ENCODE results near the gene ERICH6B.

The ERICH6B gene

DNA sequence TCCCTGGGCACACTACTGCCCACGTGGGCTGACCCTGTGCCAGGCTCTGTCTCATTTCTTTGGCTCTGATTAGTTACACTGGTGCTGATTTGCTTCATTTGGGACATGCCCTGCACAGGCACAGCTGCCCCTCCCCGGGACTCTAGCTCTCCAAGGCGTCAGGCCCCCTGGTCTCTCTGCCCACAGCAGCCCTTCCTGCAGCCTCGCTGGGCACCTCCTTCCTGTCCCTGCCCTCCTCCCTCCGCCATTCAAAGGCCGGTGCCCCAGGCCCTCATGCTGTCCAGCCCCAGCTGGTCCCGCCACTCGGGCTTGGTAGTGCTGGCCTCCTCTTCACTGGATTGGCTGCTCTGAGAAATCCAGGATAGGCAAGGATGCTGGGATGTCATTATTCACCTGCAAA is 73.1 kb downstream of the ERICH6B start:
- no peak for DNase-seq (ENCODE audit: low spot score)

DNA sequence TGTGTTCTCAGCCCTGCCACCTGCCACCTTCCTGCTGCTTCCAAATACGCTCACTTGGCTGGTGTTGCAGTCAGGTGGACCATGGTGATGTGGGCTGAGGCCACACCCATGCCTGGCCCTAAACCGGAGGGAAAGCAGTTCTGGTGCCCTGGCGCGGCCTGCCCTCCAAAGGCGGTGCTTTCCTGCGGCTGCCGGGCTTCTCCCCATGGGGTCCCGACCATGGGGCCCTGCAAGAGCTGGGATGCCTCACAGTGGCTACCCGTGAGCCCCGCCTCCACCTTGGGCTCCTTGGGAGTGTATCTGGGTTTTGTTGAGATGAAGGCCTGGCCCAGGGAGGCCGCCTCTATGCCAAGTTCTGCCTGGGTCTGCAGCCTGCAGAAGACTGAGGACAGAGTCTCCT is 73.7 kb downstream of the ERICH6B start:
- no peak for DNase-seq (ENCODE audit: low spot score)

DNA sequence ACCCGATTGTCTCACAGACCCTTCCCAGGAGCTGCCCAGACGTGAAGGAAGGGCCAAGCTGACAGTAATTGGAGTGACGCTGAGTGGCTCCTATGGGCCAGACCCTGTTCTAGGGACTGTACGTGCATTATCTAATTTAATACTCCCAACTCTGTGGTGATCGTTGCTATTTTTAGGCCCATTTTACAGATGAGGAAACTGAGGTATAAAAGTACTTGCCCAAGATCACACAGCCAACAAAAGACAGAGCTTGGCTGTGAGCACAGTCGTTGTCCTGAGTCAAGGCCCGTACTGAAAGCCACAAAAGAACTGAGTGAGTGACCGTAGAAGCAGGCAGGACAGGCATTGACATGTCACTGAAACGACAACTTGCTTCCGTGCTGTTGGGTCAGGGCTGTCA is 74.7 kb downstream of the ERICH6B start:
- no peak for DNase-seq (ENCODE audit: low spot score)

DNA sequence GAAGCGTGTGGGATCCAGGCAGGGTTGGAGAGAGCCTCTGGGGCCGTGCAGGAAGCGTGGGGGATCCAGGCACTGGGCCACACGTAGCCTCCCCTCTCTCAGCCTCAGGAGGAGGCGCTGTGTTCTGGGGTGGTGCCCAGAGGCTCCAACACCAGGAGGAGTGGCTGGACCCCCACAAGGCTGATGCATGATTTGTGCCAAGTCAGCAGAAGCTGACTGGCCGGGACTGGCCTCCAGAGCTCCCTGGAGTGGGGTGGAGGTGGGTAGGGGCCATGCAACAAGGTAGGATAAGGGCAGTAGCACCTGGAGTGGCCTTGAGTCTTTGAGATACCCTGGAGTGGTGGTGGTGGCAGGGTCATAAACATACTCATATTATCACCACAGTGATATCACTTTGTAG is 75.3 kb downstream of the ERICH6B start:
- no peak for DNase-seq (ENCODE audit: low spot score)

DNA sequence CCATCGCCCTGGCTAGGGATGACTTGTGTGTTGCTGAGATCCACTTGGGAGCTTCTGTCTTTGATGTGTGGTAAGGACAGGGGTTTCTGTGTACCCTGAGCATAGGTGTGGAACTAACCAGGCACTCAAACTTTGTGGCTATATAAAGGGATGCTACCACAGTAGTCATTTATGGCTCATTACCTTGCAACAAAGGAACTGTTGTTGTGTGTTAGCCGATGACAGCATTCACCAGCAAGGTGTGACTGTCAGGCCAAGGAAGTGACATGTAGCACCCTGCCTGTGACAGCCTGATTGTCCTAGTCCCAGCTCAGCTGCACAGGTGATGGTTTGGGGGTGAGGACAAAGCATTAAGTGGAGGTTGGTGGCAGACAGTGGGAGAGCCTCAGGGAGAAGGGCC is 77.2 kb downstream of the ERICH6B start:
- no peak for DNase-seq (ENCODE audit: low spot score)

DNA sequence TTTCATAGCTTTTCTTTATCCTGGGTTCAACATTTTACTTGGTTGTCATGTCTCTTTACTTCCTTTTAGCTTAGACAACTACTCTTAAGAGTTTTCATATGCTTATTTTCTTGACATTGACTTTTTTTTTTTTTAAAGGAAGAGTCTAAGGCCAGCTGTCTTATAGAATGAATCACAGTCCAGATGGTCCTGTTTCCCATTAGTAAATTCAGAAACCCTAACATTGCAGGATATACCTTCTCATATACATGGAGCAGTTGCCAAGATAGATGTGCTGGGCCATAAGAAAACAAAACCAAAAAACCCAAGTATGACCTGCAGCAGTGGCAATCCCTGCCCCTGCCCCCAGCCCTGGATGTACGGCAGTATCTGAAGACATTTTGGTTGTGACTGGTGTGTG is 78.0 kb downstream of the ERICH6B start:
- DNase-seq (ENCODE audit: low spot score) = no peak

DNA sequence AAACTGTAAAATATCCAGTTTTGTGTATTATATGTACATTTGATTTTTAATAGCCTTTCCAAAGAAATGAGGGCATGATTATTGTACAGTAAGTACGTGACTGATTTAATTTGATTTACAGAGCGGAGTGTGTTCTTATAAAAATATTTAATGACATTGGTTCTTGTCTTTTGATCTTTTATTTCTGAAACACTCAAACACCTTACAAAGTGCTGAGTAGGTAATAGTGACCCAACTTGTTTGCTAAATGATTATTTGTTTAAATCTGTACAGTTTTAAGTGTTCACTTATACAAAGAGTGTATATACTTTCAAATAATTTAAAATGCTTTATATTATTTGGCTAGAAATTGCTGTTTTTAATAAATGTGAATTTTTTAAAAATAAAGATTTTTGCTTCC is 79.3 kb downstream of the ERICH6B start:
- DNase-seq (ENCODE audit: low spot score) = no peak

DNA sequence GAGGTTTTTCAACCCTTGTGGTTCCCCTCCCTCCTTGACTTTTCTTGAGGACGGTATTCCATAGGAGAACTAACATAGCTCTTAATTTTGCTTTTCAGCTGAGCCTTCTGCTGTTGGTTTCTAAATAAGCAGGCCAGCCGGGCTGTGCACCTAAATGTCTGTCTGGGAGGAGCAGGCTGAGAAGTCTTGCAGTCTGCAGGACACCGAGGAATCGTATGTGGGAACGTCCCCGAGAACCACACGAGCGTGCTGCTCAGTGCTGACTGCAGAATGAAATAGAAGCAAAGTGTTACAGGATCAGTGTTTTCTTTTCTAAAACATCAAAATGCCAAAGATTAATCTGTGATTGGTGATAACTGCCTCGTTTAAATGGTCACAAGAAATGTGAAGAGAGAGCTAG is 80.9 kb downstream of the ERICH6B start:
- DNase-seq (ENCODE audit: low spot score) = no peak

DNA sequence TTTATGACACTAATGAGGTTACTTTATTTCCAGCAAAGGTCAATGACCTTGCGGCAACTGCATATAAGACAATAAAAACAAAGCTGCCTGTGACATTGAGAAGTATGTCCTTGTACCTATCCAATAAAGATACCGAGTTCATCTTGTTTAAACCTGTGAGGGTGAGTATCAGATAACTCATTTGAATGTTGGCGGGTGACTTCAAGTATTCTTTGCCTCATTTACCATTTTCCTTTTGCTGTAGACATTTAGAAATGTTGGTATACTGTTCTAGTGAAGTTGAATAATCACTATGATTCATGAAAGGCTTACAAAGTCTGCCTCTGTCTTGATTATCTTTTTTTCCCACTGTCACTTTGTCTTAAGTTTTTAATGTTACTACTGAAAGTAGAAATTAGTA is 85.8 kb downstream of the ERICH6B start:
- no peak for DNase-seq (ENCODE audit: low spot score)

DNA sequence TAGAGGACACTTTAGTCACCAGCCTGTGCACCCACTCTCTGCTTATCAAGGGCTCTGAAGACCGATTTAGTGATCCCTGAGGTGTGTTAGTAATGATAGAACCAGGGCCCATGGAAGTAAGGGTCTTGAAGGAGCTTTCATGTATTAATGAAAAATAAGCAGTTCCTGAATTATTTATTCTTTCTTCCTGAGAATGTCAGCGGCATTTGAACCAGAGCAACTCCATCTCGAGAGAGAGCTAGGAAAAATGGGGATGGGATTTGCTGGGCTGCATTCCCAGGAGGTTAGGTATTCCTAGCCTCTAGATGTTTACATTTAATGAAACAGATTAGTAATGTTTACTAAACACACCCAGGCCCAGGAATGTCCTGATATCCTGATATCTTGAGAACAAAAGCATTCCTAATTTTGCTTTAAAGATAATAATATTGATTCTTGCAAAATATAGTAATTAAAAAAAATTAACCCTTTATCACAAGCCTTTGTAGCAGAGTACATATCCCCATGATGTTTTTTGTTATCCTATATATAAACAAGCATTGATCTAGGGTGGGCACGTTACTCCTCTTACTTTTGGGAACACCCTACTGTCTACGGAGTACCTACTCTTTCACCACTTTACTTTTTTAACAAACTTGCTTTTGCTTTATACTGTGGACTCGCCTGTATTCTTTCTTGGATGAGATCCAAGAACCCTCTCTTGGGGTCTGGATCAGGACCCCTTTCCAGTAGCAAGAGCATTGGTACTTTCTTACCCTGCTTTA is 87.7 kb downstream of the ERICH6B start:
- no peak for DNase-seq (ENCODE audit: low spot score)

DNA sequence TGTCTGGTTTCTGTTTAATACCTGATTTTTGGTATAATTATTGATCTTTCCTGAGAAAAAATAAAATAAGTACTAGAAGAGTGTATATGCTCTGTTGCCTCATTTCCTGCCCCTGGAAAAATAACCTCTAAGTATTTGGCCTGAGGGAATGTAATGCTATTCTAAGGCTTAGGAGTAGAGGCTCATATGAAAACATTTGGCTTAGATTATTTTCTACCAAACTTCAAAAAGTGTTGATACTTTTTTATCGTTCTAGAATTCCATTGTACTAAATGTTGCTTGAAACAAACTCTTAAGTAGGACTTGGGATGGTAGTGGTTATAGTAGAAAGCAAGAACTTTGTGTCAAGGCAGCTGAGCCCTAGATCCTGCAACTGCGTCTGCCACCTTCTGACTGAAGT is 93.0 kb downstream of the ERICH6B start:
- no peak for DNase-seq (ENCODE audit: low spot score)

DNA sequence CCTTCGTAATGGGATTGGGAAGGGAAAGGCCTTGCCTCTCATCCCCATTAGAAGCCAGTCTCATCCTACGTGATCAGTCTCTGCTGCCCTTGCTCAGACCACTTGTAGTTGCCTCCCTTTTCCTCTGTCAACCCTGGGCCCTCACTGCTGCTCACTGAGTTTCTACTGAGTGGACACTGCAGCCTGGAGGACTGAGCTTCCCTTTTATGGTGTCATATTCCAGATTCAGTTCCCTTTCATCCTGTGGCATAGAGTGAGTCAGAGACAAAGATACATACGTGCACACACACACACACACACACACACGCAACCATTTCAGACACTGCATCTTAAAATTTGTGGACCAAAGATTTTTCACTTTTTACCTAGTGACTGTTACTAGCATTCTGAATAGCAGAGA is 94.2 kb downstream of the ERICH6B start:
- no peak for DNase-seq (ENCODE audit: low spot score)

DNA sequence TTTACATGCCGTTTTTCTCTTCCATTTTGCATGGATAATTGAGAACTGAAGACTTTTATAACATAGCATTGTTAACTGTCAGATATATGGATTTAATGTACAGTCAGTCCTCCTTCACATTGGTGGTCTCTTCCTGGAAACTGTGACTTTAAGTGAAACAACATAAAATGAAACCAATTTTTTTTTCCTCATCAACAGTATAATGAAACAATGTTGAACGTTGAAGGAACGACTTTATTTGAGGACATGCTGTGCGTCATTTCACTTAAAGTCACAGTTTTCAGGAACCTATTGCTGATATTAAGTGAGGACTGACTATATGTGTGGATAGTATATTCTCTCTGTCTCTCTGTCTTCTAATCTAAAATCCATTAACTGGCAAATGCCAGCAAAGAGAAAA is 96.0 kb downstream of the ERICH6B start:
- no peak for DNase-seq (ENCODE audit: low spot score)

DNA sequence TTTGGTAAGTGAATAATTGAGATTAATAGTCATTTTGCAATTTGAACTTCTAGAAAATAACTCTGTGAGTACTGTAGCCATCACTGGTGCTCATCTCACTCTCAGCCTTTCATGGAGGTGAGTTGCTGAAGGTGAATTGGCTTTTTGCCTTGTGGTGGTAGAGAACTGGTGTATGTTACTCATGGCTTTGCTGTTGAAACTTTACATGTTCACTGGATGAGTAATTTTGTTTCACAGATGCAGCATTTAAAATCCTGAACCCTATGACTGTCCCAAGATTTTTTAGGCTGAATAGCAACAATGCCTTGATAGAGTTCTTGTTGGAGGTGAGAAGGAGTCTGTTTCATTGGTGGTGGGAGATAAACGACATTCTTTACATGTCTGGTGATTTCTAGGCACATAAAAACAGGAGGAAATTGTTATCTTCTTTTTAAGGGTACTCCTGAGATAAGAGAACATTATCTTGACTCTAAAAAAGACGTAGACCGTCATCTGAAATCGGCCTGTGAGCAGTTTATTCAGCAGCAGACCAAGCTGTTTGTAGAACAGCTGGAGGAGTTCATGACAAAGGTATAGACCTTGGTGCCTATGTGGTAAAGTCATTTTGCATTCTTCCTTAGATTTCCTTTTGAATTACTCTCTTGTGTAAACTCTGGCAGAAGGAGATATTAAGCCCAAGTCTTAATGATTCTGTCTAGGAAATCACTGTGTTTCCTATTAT is 96.9 kb downstream of the ERICH6B start:
- no peak for DNase-seq (ENCODE audit: low spot score)

DNA sequence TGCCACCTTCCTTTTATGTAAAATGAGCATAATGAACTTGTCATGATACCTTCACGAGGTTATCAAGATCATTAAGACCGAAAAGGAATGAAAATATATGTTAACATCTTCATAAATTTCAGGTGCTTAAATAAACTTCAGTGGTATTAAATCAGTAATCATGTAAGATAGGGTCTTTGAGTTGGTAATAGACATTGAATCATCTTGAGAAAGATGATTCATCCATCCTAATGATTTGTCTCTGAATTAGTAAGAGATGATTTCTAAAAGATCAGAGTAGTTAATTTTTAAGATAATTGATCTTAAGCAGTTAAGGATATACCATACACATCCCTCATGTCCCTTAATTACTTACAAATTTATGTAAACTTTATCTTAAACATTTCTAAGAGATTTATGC is 98.8 kb downstream of the ERICH6B start:
- no peak for DNase-seq (ENCODE audit: low spot score)

DNA sequence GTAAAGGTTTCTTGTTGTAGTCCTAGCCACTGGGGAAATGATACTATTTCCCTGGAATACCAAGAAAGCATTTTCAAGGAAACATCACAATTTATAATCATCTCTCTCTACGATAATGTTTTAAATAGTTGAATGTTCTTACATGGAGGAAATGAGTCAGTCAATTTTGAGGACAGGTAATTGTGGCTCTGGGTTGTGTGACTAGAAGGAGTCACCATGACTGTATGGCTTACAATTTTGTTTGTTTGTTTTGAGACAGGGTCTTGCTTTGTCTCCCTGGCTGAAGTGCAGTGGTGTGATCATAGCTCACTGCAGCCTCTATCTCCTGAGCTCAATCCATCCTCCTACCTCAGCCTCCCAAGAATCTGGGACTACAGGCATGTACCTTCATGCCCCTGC is 103.4 kb downstream of the ERICH6B start:
- no peak for DNase-seq (ENCODE audit: low spot score)

DNA sequence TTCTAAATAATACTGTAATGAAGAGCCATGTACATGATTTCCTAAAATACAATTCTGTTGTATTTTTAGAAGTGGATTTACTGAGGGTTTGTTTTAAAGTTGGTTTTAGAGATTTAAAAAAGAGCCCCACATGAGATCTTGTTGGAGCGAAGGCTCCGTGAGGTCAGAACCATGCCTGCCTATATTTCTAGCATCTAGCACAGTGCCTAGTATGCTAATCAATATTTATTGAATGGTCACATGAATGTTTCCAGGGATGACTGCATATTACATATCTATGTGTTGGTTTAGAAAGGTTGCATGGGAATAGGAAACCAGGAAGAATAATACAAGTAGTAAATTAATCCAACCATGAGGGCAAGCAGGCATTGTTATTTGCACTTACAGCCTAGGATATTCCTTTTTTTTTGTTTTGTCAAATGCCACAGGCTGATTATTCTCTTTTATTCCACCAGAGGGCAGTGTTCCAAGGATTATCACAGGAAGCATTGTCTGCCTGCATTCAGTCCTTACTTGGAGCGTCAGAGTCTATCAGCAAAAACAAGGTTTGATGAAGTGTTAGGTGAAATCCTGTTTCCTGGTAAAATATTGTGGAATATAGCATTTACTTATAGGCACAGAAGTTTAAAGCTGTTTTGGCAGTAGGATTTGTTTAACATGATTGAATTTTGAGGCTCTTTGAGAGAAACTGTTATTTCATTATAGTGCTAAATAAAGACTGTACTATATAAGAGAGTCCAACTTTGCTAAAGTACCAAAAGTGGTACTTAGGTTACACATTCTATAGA is 104.0 kb downstream of the ERICH6B start:
- DNase-seq (ENCODE audit: low spot score) = no peak

DNA sequence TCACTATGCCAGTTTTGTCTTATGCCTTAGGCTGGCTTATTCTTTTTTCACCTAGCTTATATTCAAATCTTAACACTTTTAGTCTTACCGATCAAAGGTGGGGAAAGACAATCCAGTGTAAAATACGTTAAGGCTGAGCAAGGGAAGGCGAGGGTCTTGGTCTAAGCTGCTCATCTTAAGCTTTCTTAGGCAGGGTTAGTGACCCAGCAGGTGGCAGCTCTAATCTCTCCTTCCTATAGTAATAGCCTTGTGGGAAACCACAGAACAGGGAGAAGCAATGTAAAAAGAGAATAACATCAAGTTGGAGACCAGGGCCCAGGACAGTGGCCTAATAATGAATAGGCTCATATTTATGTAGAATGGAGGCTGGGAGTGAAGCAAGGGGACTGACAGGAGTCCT is 104.9 kb downstream of the ERICH6B start:
- no peak for DNase-seq (ENCODE audit: low spot score)

DNA sequence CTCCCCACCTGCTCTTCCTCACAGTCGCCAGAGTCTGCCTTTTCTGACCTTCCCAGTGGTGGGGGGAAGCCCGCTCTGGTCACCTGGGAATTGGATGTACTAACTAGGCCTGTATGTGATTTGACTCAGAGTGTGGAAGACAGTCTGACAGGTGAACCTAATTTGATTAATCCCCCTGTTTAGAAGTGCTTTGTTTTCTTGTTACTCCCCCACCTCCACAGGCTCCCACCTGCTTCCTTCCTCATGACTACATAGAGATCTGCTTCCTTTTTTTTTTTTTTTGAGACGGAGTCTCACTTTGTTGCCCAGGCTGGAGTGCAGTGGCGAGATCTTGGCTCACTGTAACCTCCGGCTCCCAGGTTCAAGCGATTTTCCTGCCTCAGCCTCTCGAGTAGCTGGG is 106.8 kb downstream of the ERICH6B start:
- DNase-seq (ENCODE audit: low spot score) = no peak

DNA sequence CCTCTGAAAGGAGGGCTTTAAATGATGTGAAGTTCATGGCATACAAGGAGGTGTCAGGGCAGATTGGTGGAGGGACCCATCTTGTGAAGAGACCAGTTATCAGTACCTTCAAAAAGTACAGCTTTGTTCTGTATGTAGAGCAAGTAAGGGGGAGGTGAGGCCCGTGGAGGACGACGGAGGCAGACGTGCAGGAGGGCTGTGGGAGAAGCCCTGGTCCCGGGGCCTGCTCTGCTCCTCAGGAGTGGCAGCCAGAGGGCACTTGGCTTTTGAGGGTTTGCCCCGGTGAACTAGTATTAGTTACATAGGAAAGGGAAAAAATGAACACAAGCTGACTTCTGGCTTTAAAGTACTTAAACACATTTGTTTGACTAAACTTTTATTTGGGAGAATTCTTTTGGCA is 108.7 kb downstream of the ERICH6B start:
- no peak for DNase-seq (ENCODE audit: low spot score)

DNA sequence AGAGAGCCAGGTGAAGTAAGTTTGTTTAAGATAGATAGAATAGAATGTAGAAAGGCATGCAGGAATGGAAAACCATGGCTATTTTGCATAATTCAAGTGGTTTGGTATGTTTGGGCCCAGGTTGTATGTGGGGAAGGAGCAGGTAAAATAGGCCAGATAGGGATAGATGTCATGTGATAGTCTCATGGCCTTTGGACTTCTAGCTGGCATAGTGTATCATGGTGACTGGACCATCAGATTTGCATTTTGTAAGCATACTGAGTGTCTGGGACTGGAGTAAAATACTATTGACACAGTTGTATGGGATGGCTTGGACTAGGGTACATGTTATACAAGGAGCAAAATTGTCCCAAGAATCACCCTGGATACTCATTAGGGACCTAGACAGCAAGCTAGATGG is 111.9 kb downstream of the ERICH6B start:
- DNase-seq (ENCODE audit: low spot score) = no peak

DNA sequence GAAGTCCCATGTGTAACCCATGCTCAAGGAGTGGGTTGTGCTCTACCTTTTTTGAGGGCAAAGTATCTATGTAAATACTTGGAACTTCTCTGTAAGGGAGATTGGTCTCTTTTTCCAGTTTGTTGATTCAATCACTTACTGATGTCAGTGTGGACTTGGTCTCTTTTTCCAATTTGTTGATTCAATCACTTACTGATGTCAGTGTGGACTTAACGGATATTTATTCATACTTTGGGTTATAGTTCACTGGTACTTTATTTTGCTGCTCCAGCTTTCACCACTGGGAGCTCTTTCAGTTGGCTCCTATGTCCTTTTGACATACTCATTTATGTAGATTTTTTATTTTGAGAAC is 114.4 kb downstream of the ERICH6B start:
- DNase-seq (ENCODE audit: low spot score) = no peak

DNA sequence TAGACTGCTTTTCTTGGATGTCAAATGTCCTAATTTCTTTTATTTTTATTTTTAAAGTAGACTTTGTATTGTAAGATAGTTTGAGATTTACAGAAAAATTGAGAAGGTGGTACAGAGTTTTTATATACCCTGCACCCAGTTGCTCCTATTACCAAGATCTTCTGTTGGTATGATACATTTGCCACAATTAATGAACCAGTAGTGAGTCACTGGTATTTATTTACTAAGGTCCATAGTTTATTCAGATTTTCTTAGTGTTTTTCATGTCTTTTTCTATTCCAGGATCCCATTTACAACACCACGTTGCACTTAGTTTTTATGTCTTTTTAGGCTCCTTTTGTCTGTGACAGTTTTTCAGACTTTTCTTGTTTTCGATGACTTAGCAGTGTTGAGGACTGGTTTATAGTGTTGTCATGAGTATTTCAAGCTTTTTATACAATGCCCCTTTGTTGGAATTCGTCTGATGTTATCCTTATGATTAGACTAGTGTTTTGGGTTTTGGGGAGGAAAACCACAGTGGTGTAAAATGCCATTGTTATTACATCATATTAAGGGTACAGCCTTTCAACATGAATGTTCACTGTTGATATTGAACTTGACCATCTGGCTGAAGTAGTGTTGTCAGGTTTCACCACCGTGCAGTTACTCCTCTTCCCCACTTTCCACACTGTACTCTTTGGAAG is 114.9 kb downstream of the ERICH6B start:
- DNase-seq (ENCODE audit: low spot score) = no peak

All from left forelimb (tissue), 1 donor.